Skeletal muscle cell (primary cell): ENCODE results near the gene XYLT1.

Source experiments
- DNase-seq: peaks from one replicate; pipeline ENCODE4 v3.0.0-alpha.2; 2010; ENCODE audit warnings: low read depth
- H3K4me3 ChIP-seq: 2 replicates; pipeline ENCODE4 v1.5.1; 2011; ENCODE audit warnings: low read depth, mild to moderate bottlenecking, control low read depth, low read length, moderate library complexity

Gene XYLT1

GRCh38 chr16:17070882-17071592 is 399.7 kb downstream of the XYLT1 start:
- no peak for DNase-seq
- H3K4me3 ChIP-seq, result no peak overlapping the region

- H3K4me3 ChIP-seq, result no peak overlapping the region
- no peak for DNase-seq
Measured at GRCh38 chr16:17069681-17070080, 401.1 kb downstream of the XYLT1 start.

GRCh38 chr16:17068524-17068923 is 402.2 kb downstream of the XYLT1 start:
- no peak for DNase-seq
- H3K4me3 ChIP-seq, result no peak overlapping the region

GRCh38 chr16:17067882-17068281 is 402.9 kb downstream of the XYLT1 start:
- no peak overlapping the region for H3K4me3 ChIP-seq
- DNase-seq, result no peak

GRCh38 chr16:17063201-17064139 is 407.3 kb downstream of the XYLT1 start:
- no peak for DNase-seq

GRCh38 chr16:17062676-17063075 is 408.1 kb downstream of the XYLT1 start:
- no peak overlapping the region for H3K4me3 ChIP-seq
- no peak for DNase-seq

More at GRCh38 chr16:17063201-17064139, 407.3 kb downstream of the XYLT1 start:
- no peak overlapping the region for H3K4me3 ChIP-seq

GRCh38 chr16:17061326-17061725 is 409.4 kb downstream of the XYLT1 start:
- DNase-seq, result no peak
- H3K4me3 ChIP-seq, result no peak overlapping the region

- H3K4me3 ChIP-seq, result no peak overlapping the region
- DNase-seq, result no peak
Measured at GRCh38 chr16:17058471-17058870, 412.3 kb downstream of the XYLT1 start.

- no peak for DNase-seq
Measured at GRCh38 chr16:17056666-17057065, 414.1 kb downstream of the XYLT1 start.

GRCh38 chr16:17053536-17054160 is 417.1 kb downstream of the XYLT1 start:
- no peak for DNase-seq
- H3K4me3 ChIP-seq, result no peak overlapping the region

More at GRCh38 chr16:17056666-17057065, 414.1 kb downstream of the XYLT1 start:
- no peak overlapping the region for H3K4me3 ChIP-seq
